Lower lobe of right lung (tissue), 2 donors: ENCODE measurements around the gene TDP2. TPM values are rescaled to one million over a fixed set of nuclear protein-coding genes. Genes with fewer than 3 reads are reported as not detected.

ENCODE experiments used
- ATAC-seq, 2 donors: fragments of 200-7000 bp; cut with Tn5 transposase; one replicate each; pipeline ENCODE4 v1.9.1; 2020 to 2022; ENCODE audit warnings: mild to moderate bottlenecking in 2 of 2, moderate library complexity in 2 of 2
- DNase-seq: peaks from one replicate; pipeline ENCODE4 v3.0.0-alpha.2; 2020
- H3K27ac ChIP-seq: fragments of 200-600 bp; one replicate; pipeline ENCODE4 v1.8.0; 2022
- H3K27me3 ChIP-seq: fragments of 200-600 bp; one replicate; pipeline ENCODE4 v1.8.0; 2022; ENCODE audit warnings: low read depth
- H3K36me3 ChIP-seq: fragments of 200-600 bp; one replicate; pipeline ENCODE4 v1.8.0; 2022; ENCODE audit warnings: mild to moderate bottlenecking
- H3K4me1 ChIP-seq: fragments of 200-600 bp; one replicate; pipeline ENCODE4 v1.8.0; 2022
- H3K4me3 ChIP-seq: fragments of 200-600 bp; one replicate; pipeline ENCODE4 v1.8.0; 2022; ENCODE audit warnings: mild to moderate bottlenecking
- H3K9me3 ChIP-seq: fragments of 200-600 bp; one replicate; pipeline ENCODE4 v1.8.0; 2022
- intact Hi-C: fragments of 100-400 bp; cut with DNase I; formaldehyde crosslinking; loops from one replicate; pipeline ENCODE4 v1.11.0; 2022
- total RNA-seq: library from RNA; stranded (reverse); fragmentation: NEBNext Ultra II Directional; extraction: Animal tissue kit (Norgen Biotek cat#: 25700); gene quantifications from one replicate; pipeline ENCODE4 v1.2.1, GENCODE V29; 2021
- TF ChIP-seq, protein P1 (sequence below): fragments of 200-600 bp; IDR thresholded peaks from one replicate; pipeline ENCODE4 v1.8.0; 2022; ENCODE audit warnings: antibody characterized with exemption, mild to moderate bottlenecking
- donor health status: DM: no; HTN: yes; CAD: no; lungs with severe emphysema.

The TDP2 gene
- total RNA-seq, 1 donor from 2014 or later: 43.6 TPM

DNA sequence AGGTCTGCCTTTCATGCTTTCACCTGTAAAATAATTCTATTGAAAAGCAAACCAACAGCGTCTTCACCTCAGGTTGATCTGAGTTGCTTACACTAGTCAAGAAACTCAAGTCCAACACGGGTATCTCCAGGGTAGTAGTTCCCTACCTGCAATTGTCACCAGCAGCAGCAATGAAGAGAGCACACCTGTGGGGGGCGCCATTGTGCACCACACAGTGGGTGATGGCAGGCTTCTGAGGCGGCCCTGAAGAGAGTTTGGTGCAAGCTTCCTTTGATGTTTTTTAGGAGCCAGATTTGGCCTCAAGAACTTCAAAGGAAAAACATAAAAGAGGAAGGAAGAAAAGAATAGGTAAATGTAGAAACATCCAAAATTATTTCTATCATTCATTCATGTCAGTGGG is 65.8 kb downstream of the TDP2 start:
- Histone ChIP-seq H3K27me3 (no peaks in the 10 kb centered on the region), H3K4me3 (no peak overlapping the region), H3K27ac (no peak overlapping the region), H3K36me3 (no peaks in the 10 kb centered on the region), H3K9me3 (no peaks in the 10 kb centered on the region), H3K4me1 (no peaks in the 10 kb centered on the region)
- ATAC-seq: no peak
- intact Hi-C loops: no loop called here
- TF ChIP-seq, protein P1, sequence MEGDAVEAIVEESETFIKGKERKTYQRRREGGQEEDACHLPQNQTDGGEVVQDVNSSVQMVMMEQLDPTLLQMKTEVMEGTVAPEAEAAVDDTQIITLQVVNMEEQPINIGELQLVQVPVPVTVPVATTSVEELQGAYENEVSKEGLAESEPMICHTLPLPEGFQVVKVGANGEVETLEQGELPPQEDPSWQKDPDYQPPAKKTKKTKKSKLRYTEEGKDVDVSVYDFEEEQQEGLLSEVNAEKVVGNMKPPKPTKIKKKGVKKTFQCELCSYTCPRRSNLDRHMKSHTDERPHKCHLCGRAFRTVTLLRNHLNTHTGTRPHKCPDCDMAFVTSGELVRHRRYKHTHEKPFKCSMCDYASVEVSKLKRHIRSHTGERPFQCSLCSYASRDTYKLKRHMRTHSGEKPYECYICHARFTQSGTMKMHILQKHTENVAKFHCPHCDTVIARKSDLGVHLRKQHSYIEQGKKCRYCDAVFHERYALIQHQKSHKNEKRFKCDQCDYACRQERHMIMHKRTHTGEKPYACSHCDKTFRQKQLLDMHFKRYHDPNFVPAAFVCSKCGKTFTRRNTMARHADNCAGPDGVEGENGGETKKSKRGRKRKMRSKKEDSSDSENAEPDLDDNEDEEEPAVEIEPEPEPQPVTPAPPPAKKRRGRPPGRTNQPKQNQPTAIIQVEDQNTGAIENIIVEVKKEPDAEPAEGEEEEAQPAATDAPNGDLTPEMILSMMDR: no peak
- DNase-seq: no peak

Other genes with a start within 250 kb of the TDP2 start
- gene GPLD1, start 177.3 kb downstream of the TDP2 start, total RNA-seq: 3.6 TPM
- gene ALDH5A1, start 171.9 kb downstream of the TDP2 start, total RNA-seq: 13.8 TPM
- gene KIAA0319, start 20.7 kb downstream of the TDP2 start, total RNA-seq: 1.6 TPM
- 24.6 TPM for gene ACOT13, start 178 bp upstream of the TDP2 start, total RNA-seq
- 123 TPM for gene C6orf62, start 52.3 kb upstream of the TDP2 start, total RNA-seq
- gene GMNN, start 108.0 kb upstream of the TDP2 start, total RNA-seq: 11.1 TPM
- gene ARMH2, start 132.0 kb upstream of the TDP2 start, total RNA-seq: 0.68 TPM